ENCODE measurements around the gene PALM2AKAP2.
"Not testable (repeated sequence)": the region's sequence is repeated elsewhere in the genome, so short reads cannot be mapped to it uniquely, and the experiment has no call there.

PALM2AKAP2 gene

GRCh38 chr9:109805050-109805449, 25.1 kb downstream of the PALM2AKAP2 start:
- no peak for DNase-seq (ENCODE audit: low read depth)

- no peak for DNase-seq (ENCODE audit: low read depth)
Observed at GRCh38 chr9:109806506-109807115, 26.6 kb downstream of the PALM2AKAP2 start.

GRCh38 chr9:109811876-109812275, 31.9 kb downstream of the PALM2AKAP2 start:
- DNase-seq (ENCODE audit: low read depth) = no peak

- no peak for DNase-seq (ENCODE audit: low read depth)
Observed at GRCh38 chr9:109812331-109812730, 32.3 kb downstream of the PALM2AKAP2 start.

GRCh38 chr9:109812818-109813281, 32.9 kb downstream of the PALM2AKAP2 start:
- no peak for DNase-seq (ENCODE audit: low read depth)

- no peak for DNase-seq (ENCODE audit: low read depth)
Observed at GRCh38 chr9:109813303-109813702, 33.3 kb downstream of the PALM2AKAP2 start.

- no peak for DNase-seq (ENCODE audit: low read depth)
Observed at GRCh38 chr9:109813829-109814228, 33.8 kb downstream of the PALM2AKAP2 start.

GRCh38 chr9:109815366-109815947, 35.5 kb downstream of the PALM2AKAP2 start:
- DNase-seq (ENCODE audit: low read depth) = no peak

GRCh38 chr9:109816490-109816889, 36.5 kb downstream of the PALM2AKAP2 start:
- DNase-seq (ENCODE audit: low read depth) = no peak

GRCh38 chr9:109817146-109817845, 37.3 kb downstream of the PALM2AKAP2 start:
- no peak for DNase-seq (ENCODE audit: low read depth)

GRCh38 chr9:109817846-109818472, 38.0 kb downstream of the PALM2AKAP2 start:
- no peak for DNase-seq (ENCODE audit: low read depth)

- DNase-seq (ENCODE audit: low read depth) = no peak
Observed at GRCh38 chr9:109821711-109822110, 41.7 kb downstream of the PALM2AKAP2 start.

GRCh38 chr9:109825383-109825782, 45.4 kb downstream of the PALM2AKAP2 start:
- DNase-seq (ENCODE audit: low read depth) = not testable (repeated sequence)

GRCh38 chr9:109826559-109826958, 46.6 kb downstream of the PALM2AKAP2 start:
- no peak for DNase-seq (ENCODE audit: low read depth)

GRCh38 chr9:109828254-109828653, 48.3 kb downstream of the PALM2AKAP2 start:
- no peak for DNase-seq (ENCODE audit: low read depth)

Measured in stimulated activated CD4-positive, alpha-beta T cell treated with anti-CD3 and anti-CD28 coated beads, Interleukin-2, amount 100 ng/mL, for 4 hours (primary cell).